ENCODE data around the gene KNTC1. TPM values are rescaled to one million over a fixed set of nuclear protein-coding genes. Genes with fewer than 3 reads are reported as not detected.
"Not testable (repeated sequence)": the region's sequence is repeated elsewhere in the genome, so short reads cannot be mapped to it uniquely, and the experiment has no call there.

The KNTC1 gene
- total RNA-seq, 1 donor, result 12.3 TPM

DNA sequence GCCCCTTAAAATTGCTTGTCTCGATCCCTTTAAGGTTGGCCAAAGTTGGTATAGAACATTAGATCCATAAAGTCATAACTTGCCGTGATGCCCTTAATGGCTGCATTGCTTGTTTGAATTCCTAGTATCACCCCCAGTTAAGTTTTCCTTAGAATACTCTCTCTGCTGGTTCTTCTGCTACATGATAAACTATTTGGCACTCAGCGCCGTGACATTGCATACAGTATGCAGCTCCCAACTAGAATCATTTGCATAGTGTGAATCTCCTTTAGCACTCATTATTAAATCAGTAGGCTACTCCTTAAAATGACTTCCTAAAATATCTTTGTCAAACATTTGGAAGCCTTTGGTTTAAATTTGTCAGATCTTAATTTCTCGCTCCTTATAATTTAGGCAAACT is 42.2 kb downstream of the KNTC1 start:
- TF ChIP-seq, protein P1, sequence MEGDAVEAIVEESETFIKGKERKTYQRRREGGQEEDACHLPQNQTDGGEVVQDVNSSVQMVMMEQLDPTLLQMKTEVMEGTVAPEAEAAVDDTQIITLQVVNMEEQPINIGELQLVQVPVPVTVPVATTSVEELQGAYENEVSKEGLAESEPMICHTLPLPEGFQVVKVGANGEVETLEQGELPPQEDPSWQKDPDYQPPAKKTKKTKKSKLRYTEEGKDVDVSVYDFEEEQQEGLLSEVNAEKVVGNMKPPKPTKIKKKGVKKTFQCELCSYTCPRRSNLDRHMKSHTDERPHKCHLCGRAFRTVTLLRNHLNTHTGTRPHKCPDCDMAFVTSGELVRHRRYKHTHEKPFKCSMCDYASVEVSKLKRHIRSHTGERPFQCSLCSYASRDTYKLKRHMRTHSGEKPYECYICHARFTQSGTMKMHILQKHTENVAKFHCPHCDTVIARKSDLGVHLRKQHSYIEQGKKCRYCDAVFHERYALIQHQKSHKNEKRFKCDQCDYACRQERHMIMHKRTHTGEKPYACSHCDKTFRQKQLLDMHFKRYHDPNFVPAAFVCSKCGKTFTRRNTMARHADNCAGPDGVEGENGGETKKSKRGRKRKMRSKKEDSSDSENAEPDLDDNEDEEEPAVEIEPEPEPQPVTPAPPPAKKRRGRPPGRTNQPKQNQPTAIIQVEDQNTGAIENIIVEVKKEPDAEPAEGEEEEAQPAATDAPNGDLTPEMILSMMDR (IDR thresholded peaks at IDR 0.05; ENCODE audit: extremely low read depth, low read depth, low read length), result no peak
- no peak for DNase-seq (ENCODE audit: insufficient read length, low spot score, missing footprints)
- H3K9me3 ChIP-seq (ENCODE audit: low read depth, low read length), result no peaks in the 10 kb centered on the region
- H3K27ac ChIP-seq (ENCODE audit: low read depth, low read length), result no peak overlapping the region
- H3K4me2 ChIP-seq (ENCODE audit: insufficient read depth, low read length), result no peak overlapping the region
- H3K4me1 ChIP-seq (ENCODE audit: insufficient read depth, low read length), result peaks cover 7% of the 10 kb centered on the region
- no peaks in the 10 kb centered on the region for H3K27me3 ChIP-seq (ENCODE audit: insufficient read depth, low read length)
- no peaks in the 10 kb centered on the region for H4K20me1 ChIP-seq (ENCODE audit: insufficient read depth, low read length)
- no peak overlapping the region for H2AFZ ChIP-seq (ENCODE audit: low read length)
- H3K4me3 ChIP-seq (ENCODE audit: insufficient read depth, low read length), result no peak overlapping the region
- peaks cover 14% of the 10 kb centered on the region for H3K36me3 ChIP-seq (ENCODE audit: insufficient read depth, low read length)
- no peaks in the 10 kb centered on the region for H3K79me2 ChIP-seq (ENCODE audit: insufficient read depth, low read length)

DNA sequence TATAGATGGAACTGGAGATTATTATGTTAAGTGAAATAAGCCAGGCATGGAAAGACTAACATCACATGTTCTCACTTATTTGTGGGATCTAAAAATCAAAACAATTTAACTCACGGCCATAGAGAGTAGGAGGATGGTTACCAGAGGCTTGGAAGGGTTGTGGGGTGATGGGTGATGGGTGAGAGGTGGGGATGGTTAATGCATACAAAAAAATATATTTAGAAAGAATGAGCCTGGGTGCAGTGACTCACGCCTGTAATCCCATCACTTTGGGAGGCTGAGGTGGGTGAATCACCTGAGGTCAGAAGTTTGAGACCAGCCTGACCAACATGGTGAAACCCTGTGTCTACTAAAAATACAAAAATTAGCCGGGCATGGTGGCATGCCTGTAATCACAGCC is 43.0 kb downstream of the KNTC1 start:
- H3K4me3 ChIP-seq (ENCODE audit: insufficient read depth, low read length); H2AFZ ChIP-seq (ENCODE audit: low read length); H3K4me1 ChIP-seq (ENCODE audit: insufficient read depth, low read length); H3K27ac ChIP-seq (ENCODE audit: low read depth, low read length); H3K27me3 ChIP-seq (ENCODE audit: insufficient read depth, low read length); DNase-seq (ENCODE audit: insufficient read length, low spot score, missing footprints); H3K4me2 ChIP-seq (ENCODE audit: insufficient read depth, low read length); H3K9me3 ChIP-seq (ENCODE audit: low read depth, low read length); H4K20me1 ChIP-seq (ENCODE audit: insufficient read depth, low read length); H3K79me2 ChIP-seq (ENCODE audit: insufficient read depth, low read length): not testable (repeated sequence)
- H3K36me3 ChIP-seq (ENCODE audit: insufficient read depth, low read length), result peaks cover 17% of the 10 kb centered on the region

DNA sequence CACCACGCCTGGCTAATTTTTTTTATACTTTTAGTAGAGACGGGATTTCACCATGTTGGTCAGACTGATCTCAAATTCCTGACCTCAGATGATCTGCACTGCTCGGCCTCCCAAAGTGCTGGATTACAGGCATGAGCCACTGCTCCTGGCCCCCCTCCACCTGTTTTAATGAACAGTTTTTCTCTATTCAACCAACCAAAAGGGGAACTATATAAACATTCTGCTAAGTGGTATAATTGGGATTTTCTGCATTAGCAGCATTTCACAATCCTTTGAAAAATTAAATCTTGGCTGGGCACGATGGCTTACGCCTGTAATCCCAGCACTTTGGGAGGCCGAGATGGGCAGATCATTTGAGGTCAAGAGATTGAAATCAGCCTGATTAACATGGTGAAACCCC is 44.8 kb downstream of the KNTC1 start:
- no peaks in the 10 kb centered on the region for H4K20me1 ChIP-seq (ENCODE audit: insufficient read depth, low read length)
- no peak overlapping the region for H3K27ac ChIP-seq (ENCODE audit: low read depth, low read length)
- H3K9me3 ChIP-seq (ENCODE audit: low read depth, low read length), result no peaks in the 10 kb centered on the region
- H3K79me2 ChIP-seq (ENCODE audit: insufficient read depth, low read length), result no peaks in the 10 kb centered on the region
- H3K4me1 ChIP-seq (ENCODE audit: insufficient read depth, low read length), result peaks cover 7% of the 10 kb centered on the region
- no peak overlapping the region for H3K4me2 ChIP-seq (ENCODE audit: insufficient read depth, low read length)
- DNase-seq (ENCODE audit: insufficient read length, low spot score, missing footprints), result no peak
- H3K27me3 ChIP-seq (ENCODE audit: insufficient read depth, low read length), result no peaks in the 10 kb centered on the region
- TF ChIP-seq, protein P1 (IDR thresholded peaks at IDR 0.05; ENCODE audit: extremely low read depth, low read depth, low read length), result no peak
- H3K4me3 ChIP-seq (ENCODE audit: insufficient read depth, low read length), result no peak overlapping the region
- H3K36me3 ChIP-seq (ENCODE audit: insufficient read depth, low read length), result peaks cover 27% of the 10 kb centered on the region
- H2AFZ ChIP-seq (ENCODE audit: low read length), result no peak overlapping the region

DNA sequence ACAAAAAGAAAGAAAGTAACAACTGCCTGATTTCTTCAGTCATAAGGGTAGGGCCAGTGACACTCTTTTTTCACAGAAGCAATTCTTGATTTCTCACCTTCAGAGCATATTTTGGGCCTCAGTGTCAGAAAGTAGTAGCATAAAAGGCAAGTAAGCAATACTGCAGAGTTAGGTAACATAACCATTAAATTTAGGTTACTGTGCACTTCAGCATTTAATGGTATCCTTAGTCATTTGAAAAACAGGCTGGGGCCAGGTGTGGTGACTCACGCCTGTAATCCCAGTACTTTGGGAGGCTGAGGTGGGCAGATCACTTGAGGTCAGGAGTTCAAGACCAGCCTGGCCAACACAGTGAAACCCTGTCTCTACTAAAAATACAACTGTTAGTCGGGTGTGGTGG is 56.2 kb downstream of the KNTC1 start:
- not testable (repeated sequence) for H3K27ac ChIP-seq (ENCODE audit: low read depth, low read length); H3K9me3 ChIP-seq (ENCODE audit: low read depth, low read length); H2AFZ ChIP-seq (ENCODE audit: low read length); H3K27me3 ChIP-seq (ENCODE audit: insufficient read depth, low read length); H3K4me3 ChIP-seq (ENCODE audit: insufficient read depth, low read length); H3K4me1 ChIP-seq (ENCODE audit: insufficient read depth, low read length); DNase-seq (ENCODE audit: insufficient read length, low spot score, missing footprints); H4K20me1 ChIP-seq (ENCODE audit: insufficient read depth, low read length); H3K4me2 ChIP-seq (ENCODE audit: insufficient read depth, low read length); H3K79me2 ChIP-seq (ENCODE audit: insufficient read depth, low read length)
- peaks cover 30% of the 10 kb centered on the region for H3K36me3 ChIP-seq (ENCODE audit: insufficient read depth, low read length)

DNA sequence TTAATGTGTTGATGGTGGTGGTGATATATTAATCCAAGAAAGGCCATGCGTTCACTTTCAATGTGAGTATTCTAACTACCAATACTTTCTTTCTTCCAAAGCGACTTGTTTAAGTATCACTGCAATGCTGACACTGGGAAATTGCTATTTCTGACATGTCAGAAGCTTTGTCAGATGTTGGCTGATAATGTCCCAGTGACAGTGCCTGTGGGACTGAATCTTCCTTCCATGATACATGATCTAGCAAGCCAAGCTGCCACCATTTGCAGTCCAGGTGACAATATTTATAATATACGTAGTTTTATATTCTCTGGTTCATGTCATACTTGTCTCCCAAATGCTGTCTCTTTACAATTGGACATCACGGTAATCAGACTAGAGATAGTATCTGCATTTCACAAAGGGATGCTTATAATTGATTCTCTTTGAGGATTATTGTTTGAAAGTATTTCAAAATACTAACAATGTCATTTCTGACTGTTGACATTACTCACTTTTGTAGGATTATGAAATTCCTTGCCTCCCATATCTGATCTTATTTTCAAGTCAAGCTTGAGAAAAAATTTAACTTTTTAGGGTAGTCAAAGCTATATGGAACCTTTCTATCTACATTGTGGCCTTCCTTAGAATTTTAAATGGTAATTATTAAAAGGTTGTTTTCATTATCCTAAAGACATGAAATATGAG is 57.3 kb downstream of the KNTC1 start:
- TF ChIP-seq, protein P1 (IDR thresholded peaks at IDR 0.05; ENCODE audit: extremely low read depth, low read depth, low read length), result no peak
- no peak overlapping the region for H3K4me2 ChIP-seq (ENCODE audit: insufficient read depth, low read length)
- H3K4me3 ChIP-seq (ENCODE audit: insufficient read depth, low read length), result no peak overlapping the region
- H3K79me2 ChIP-seq (ENCODE audit: insufficient read depth, low read length), result no peaks in the 10 kb centered on the region
- H3K4me1 ChIP-seq (ENCODE audit: insufficient read depth, low read length), result no peaks in the 10 kb centered on the region
- no peaks in the 10 kb centered on the region for H3K27me3 ChIP-seq (ENCODE audit: insufficient read depth, low read length)
- H3K9me3 ChIP-seq (ENCODE audit: low read depth, low read length), result no peaks in the 10 kb centered on the region
- no peak for DNase-seq (ENCODE audit: insufficient read length, low spot score, missing footprints)
- no peaks in the 10 kb centered on the region for H4K20me1 ChIP-seq (ENCODE audit: insufficient read depth, low read length)
- H3K36me3 ChIP-seq (ENCODE audit: insufficient read depth, low read length), result peaks cover 32% of the 10 kb centered on the region
- no peak overlapping the region for H3K27ac ChIP-seq (ENCODE audit: low read depth, low read length)
- no peak overlapping the region for H2AFZ ChIP-seq (ENCODE audit: low read length)
